NT2/D1 (cell line): ENCODE data around the gene KRT10.
A peak's percentile ranks its signal among the peaks of the same experiment; 100 is the strongest.
"Not testable (repeated sequence)": the region's sequence is repeated elsewhere in the genome, so short reads cannot be mapped to it uniquely, and the experiment has no call there.

Experiments
- DNase-seq: peaks from one replicate; pipeline ENCODE4 v3.0.0-alpha.2; 2011; ENCODE audit warnings: low read depth, low spot score
- H3K27me3 ChIP-seq: 2 replicates; pipeline ENCODE4 v1.6.0; 2011; ENCODE audit warnings: mild to moderate bottlenecking; ENCODE audit not compliant: insufficient read length, insufficient read depth
- H3K36me3 ChIP-seq: 2 replicates; pipeline ENCODE4 v1.6.1; 2011; ENCODE audit warnings: mild to moderate bottlenecking, low read length, mixed read lengths; ENCODE audit not compliant: insufficient read depth, insufficient read length
- H3K4me1 ChIP-seq: 2 replicates; pipeline ENCODE4 v1.5.1; 2011; ENCODE audit not compliant: insufficient read depth, insufficient read length
- H3K4me3 ChIP-seq: 2 replicates; pipeline ENCODE4 v1.5.1; 2011; ENCODE audit warnings: low read depth; ENCODE audit not compliant: insufficient read length
- H3K9ac ChIP-seq: 2 replicates; pipeline ENCODE4 v1.6.0; 2011; ENCODE audit warnings: low read depth; ENCODE audit not compliant: insufficient read length
- H3K9me3 ChIP-seq: 2 replicates; pipeline ENCODE4 v1.5.1; 2011; ENCODE audit warnings: mild to moderate bottlenecking, low read length; ENCODE audit not compliant: insufficient read depth
- SUZ12 ChIP-seq: IDR thresholded peaks from 2 replicates; pipeline ENCODE4 v1.6.1; 2011; ENCODE audit not compliant: insufficient read length, insufficient read depth; ENCODE audit errors: extremely low read depth
- YY1 ChIP-seq: IDR thresholded peaks from 2 replicates; pipeline ENCODE4 v1.6.1; 2011; ENCODE audit not compliant: insufficient read length, insufficient read depth
- ZNF274 ChIP-seq: IDR thresholded peaks from 2 replicates; pipeline ENCODE4 v1.6.1; 2011; ENCODE audit warnings: mild to moderate bottlenecking, low read depth, low read length

KRT10 gene

GRCh38 chr17:40819528-40820125 is 2.8 kb downstream of the KRT10 start:
- TF ChIP-seq ZNF274 (no peak), SUZ12 (no peak), YY1 (no peak)
- DNase-seq: no peak
- peak overlapping the region; percentile 85 for H3K9ac ChIP-seq

GRCh38 chr17:40818733-40819527 is 3.5 kb downstream of the KRT10 start:
- H3K36me3 ChIP-seq: peaks cover 37% of the 10 kb centered on the region
- no peak for TF ChIP-seq SUZ12
- no peak for TF ChIP-seq ZNF274
- no peak for TF ChIP-seq YY1
- DNase-seq: peak; percentile 54
- H3K9me3 ChIP-seq: no peaks in the 10 kb centered on the region
- no peaks in the 10 kb centered on the region for H3K4me1 ChIP-seq
- H3K4me3 ChIP-seq: peak overlapping the region; percentile 76
- no peaks in the 10 kb centered on the region for H3K27me3 ChIP-seq
- H3K9ac ChIP-seq: peak overlapping the region; percentile 85

More at GRCh38 chr17:40819528-40820125, 2.8 kb downstream of the KRT10 start:
- Histone ChIP-seq H3K36me3 (peaks cover 37% of the 10 kb centered on the region), H3K4me1 (no peaks in the 10 kb centered on the region), H3K27me3 (no peaks in the 10 kb centered on the region), H3K9me3 (no peaks in the 10 kb centered on the region), H3K4me3 (peak overlapping the region; percentile 76)

- peaks cover 37% of the 10 kb centered on the region for H3K36me3 ChIP-seq
- peak overlapping the region; percentile 66 for H3K4me3 ChIP-seq
- TF ChIP-seq ZNF274 (no peak), YY1 (no peak), SUZ12 (no peak)
- no peak for DNase-seq
- H3K4me1 ChIP-seq: no peaks in the 10 kb centered on the region
- peak overlapping the region; percentile 83 for H3K9ac ChIP-seq
- no peaks in the 10 kb centered on the region for H3K27me3 ChIP-seq
- no peaks in the 10 kb centered on the region for H3K9me3 ChIP-seq
These were observed 4.1 kb downstream of the KRT10 start for GRCh38 chr17:40818343-40818732.

GRCh38 chr17:40817103-40817682 is 5.2 kb downstream of the KRT10 start:
- TF ChIP-seq YY1 (no peak), SUZ12 (no peak), ZNF274 (no peak)
- no peak for DNase-seq
- Histone ChIP-seq H3K4me1 (no peaks in the 10 kb centered on the region), H3K9me3 (no peaks in the 10 kb centered on the region), H3K36me3 (peaks cover 32% of the 10 kb centered on the region), H3K9ac (no peak overlapping the region), H3K27me3 (no peaks in the 10 kb centered on the region), H3K4me3 (no peak overlapping the region)

GRCh38 chr17:40816569-40816968 is 5.8 kb downstream of the KRT10 start:
- no peaks in the 10 kb centered on the region for H3K9me3 ChIP-seq
- H3K4me3 ChIP-seq: no peak overlapping the region
- no peak overlapping the region for H3K9ac ChIP-seq
- no peaks in the 10 kb centered on the region for H3K27me3 ChIP-seq
- TF ChIP-seq SUZ12 (no peak), ZNF274 (no peak), YY1 (no peak)
- no peak for DNase-seq
- H3K36me3 ChIP-seq: peaks cover 26% of the 10 kb centered on the region
- H3K4me1 ChIP-seq: no peaks in the 10 kb centered on the region

GRCh38 chr17:40815381-40815780 is 7.0 kb downstream of the KRT10 start:
- Histone ChIP-seq H3K36me3 (peaks cover 15% of the 10 kb centered on the region), H3K9me3 (no peaks in the 10 kb centered on the region), H3K27me3 (no peaks in the 10 kb centered on the region), H3K4me1 (no peaks in the 10 kb centered on the region), H3K9ac (no peak overlapping the region), H3K4me3 (no peak overlapping the region)
- no peak for DNase-seq
- TF ChIP-seq SUZ12: no peak

GRCh38 chr17:40814657-40815056 is 7.8 kb downstream of the KRT10 start:
- not testable (repeated sequence) for H3K9me3 ChIP-seq, DNase-seq, H3K4me1 ChIP-seq, H3K27me3 ChIP-seq, H3K9ac ChIP-seq, H3K4me3 ChIP-seq
- H3K36me3 ChIP-seq: peaks cover 12% of the 10 kb centered on the region
